ENCODE results near the gene SPOPL.

SPOPL gene

GRCh38 chr2:138485019-138485418, 16.6 kb upstream of the SPOPL start:
- DNase-seq = no peak
- TF ChIP-seq POLR2A (IDR thresholded peaks at IDR 0.05; ENCODE audit: low read length) (no peak), GATA1 (IDR thresholded peaks at IDR 0.05; ENCODE audit: low read depth, low read length) (no peak)

- TF ChIP-seq POLR2A (IDR thresholded peaks at IDR 0.05; ENCODE audit: low read length) (no peak), GATA1 (IDR thresholded peaks at IDR 0.05; ENCODE audit: low read depth, low read length) (no peak)
- no peak for DNase-seq
Observed at GRCh38 chr2:138486363-138487198, 15.0 kb upstream of the SPOPL start.

- TF ChIP-seq GATA1 (IDR thresholded peaks at IDR 0.05; ENCODE audit: low read depth, low read length) (no peak), POLR2A (IDR thresholded peaks at IDR 0.05; ENCODE audit: low read length) (no peak)
- DNase-seq = no peak
Observed at GRCh38 chr2:138490673-138491494, 10.7 kb upstream of the SPOPL start.

- TF ChIP-seq GATA1 (IDR thresholded peaks at IDR 0.05; ENCODE audit: low read depth, low read length) (no peak), POLR2A (IDR thresholded peaks at IDR 0.05; ENCODE audit: low read length) (no peak)
- no peak for DNase-seq
Observed at GRCh38 chr2:138491495-138491862, 10.1 kb upstream of the SPOPL start.

GRCh38 chr2:138492160-138492559, 9.4 kb upstream of the SPOPL start:
- TF ChIP-seq GATA1 (IDR thresholded peaks at IDR 0.05; ENCODE audit: low read depth, low read length) = no peak
- no peak for TF ChIP-seq POLR2A (IDR thresholded peaks at IDR 0.05; ENCODE audit: low read length)
- no peak for DNase-seq

GRCh38 chr2:138493334-138493733, 8.2 kb upstream of the SPOPL start:
- DNase-seq = no peak
- no peak for TF ChIP-seq GATA1 (IDR thresholded peaks at IDR 0.05; ENCODE audit: low read depth, low read length)

- no peak for TF ChIP-seq GATA1 (IDR thresholded peaks at IDR 0.05; ENCODE audit: low read depth, low read length)
- TF ChIP-seq POLR2A (IDR thresholded peaks at IDR 0.05; ENCODE audit: low read length) = no peak
- no peak for DNase-seq
Observed at GRCh38 chr2:138494265-138494966, 7.2 kb upstream of the SPOPL start.

GRCh38 chr2:138495384-138495783, 6.2 kb upstream of the SPOPL start:
- TF ChIP-seq POLR2A (IDR thresholded peaks at IDR 0.05; ENCODE audit: low read length) (no peak), GATA1 (IDR thresholded peaks at IDR 0.05; ENCODE audit: low read depth, low read length) (no peak)
- DNase-seq = no peak

GRCh38 chr2:138496096-138496651, 5.4 kb upstream of the SPOPL start:
- no peak for DNase-seq
- no peak for TF ChIP-seq GATA1 (IDR thresholded peaks at IDR 0.05; ENCODE audit: low read depth, low read length)
- TF ChIP-seq POLR2A (IDR thresholded peaks at IDR 0.05; ENCODE audit: low read length) = no peak

- TF ChIP-seq POLR2A (IDR thresholded peaks at IDR 0.05; ENCODE audit: low read length) (no peak), GATA1 (IDR thresholded peaks at IDR 0.05; ENCODE audit: low read depth, low read length) (no peak)
- no peak for DNase-seq
Observed at GRCh38 chr2:138497294-138497693, 4.3 kb upstream of the SPOPL start.

GRCh38 chr2:138499684-138500083, 1.9 kb upstream of the SPOPL start:
- DNase-seq = no peak
- TF ChIP-seq POLR2A (IDR thresholded peaks at IDR 0.05; ENCODE audit: low read length) (no peak), GATA1 (IDR thresholded peaks at IDR 0.05; ENCODE audit: low read depth, low read length) (no peak)

- TF ChIP-seq GATA1 (IDR thresholded peaks at IDR 0.05; ENCODE audit: low read depth, low read length) = no peak
- TF ChIP-seq POLR2A (IDR thresholded peaks at IDR 0.05; ENCODE audit: low read length) = no peak
- no peak for DNase-seq
Observed at GRCh38 chr2:138500592-138501424, 762 bp upstream of the SPOPL start.

Data from erythroblast (primary cell).